ENCODE measurements around the gene MAB21L4.

The MAB21L4 gene

GRCh38 chr2:240887631-240888030, 8.3 kb downstream of the MAB21L4 start:
- Histone ChIP-seq H3K27me3 (ENCODE audit: control insufficient read depth in 5 of 5, insufficient read depth in 4 of 5, low read length in 5 of 5) (no peaks in the 10 kb centered on the region), H3K4me1 (ENCODE audit: control insufficient read depth in 5 of 5, insufficient read depth in 5 of 5, low read length in 5 of 5) (no peaks in the 10 kb centered on the region), H3K4me3 (ENCODE audit: low read depth in 1 of 5, low read length in 5 of 5) (no peak overlapping the region), H3K36me3 (ENCODE audit: control insufficient read depth in 5 of 5, insufficient read depth in 5 of 5, low read length in 5 of 5) (no peaks in the 10 kb centered on the region), H3K9me3 (ENCODE audit: control insufficient read depth in 5 of 5, low read length in 5 of 5) (no peaks in the 10 kb centered on the region), H3K9ac (ENCODE audit: low read length in 5 of 5) (no peak overlapping the region), H3K27ac (ENCODE audit: low read depth, low read length) (no peak overlapping the region)

GRCh38 chr2:240886678-240887609, 9.0 kb downstream of the MAB21L4 start:
- H3K4me3 ChIP-seq (ENCODE audit: low read depth in 1 of 5, low read length in 5 of 5), result no peak overlapping the region
- H3K9me3 ChIP-seq (ENCODE audit: control insufficient read depth in 5 of 5, low read length in 5 of 5), result no peaks in the 10 kb centered on the region
- no peaks in the 10 kb centered on the region for H3K36me3 ChIP-seq (ENCODE audit: control insufficient read depth in 5 of 5, insufficient read depth in 5 of 5, low read length in 5 of 5)
- no peaks in the 10 kb centered on the region for H3K4me1 ChIP-seq (ENCODE audit: control insufficient read depth in 5 of 5, insufficient read depth in 5 of 5, low read length in 5 of 5)
- no peak overlapping the region for H3K27ac ChIP-seq (ENCODE audit: low read depth, low read length)
- no peak overlapping the region for H3K9ac ChIP-seq (ENCODE audit: low read length in 5 of 5)
- no peaks in the 10 kb centered on the region for H3K27me3 ChIP-seq (ENCODE audit: control insufficient read depth in 5 of 5, insufficient read depth in 4 of 5, low read length in 5 of 5)

GRCh38 chr2:240886023-240886565, 9.9 kb downstream of the MAB21L4 start:
- Histone ChIP-seq H3K27me3 (ENCODE audit: control insufficient read depth in 5 of 5, insufficient read depth in 4 of 5, low read length in 5 of 5) (no peaks in the 10 kb centered on the region), H3K9ac (ENCODE audit: low read length in 5 of 5) (no peak overlapping the region), H3K9me3 (ENCODE audit: control insufficient read depth in 5 of 5, low read length in 5 of 5) (no peaks in the 10 kb centered on the region), H3K36me3 (ENCODE audit: control insufficient read depth in 5 of 5, insufficient read depth in 5 of 5, low read length in 5 of 5) (no peaks in the 10 kb centered on the region), H3K27ac (ENCODE audit: low read depth, low read length) (no peak overlapping the region), H3K4me1 (ENCODE audit: control insufficient read depth in 5 of 5, insufficient read depth in 5 of 5, low read length in 5 of 5) (no peaks in the 10 kb centered on the region), H3K4me3 (ENCODE audit: low read depth in 1 of 5, low read length in 5 of 5) (no peak overlapping the region)

GRCh38 chr2:240885566-240885965, 10.4 kb downstream of the MAB21L4 start:
- Histone ChIP-seq H3K36me3 (ENCODE audit: control insufficient read depth in 5 of 5, insufficient read depth in 5 of 5, low read length in 5 of 5) (no peaks in the 10 kb centered on the region), H3K27ac (ENCODE audit: low read depth, low read length) (no peak overlapping the region), H3K27me3 (ENCODE audit: control insufficient read depth in 5 of 5, insufficient read depth in 4 of 5, low read length in 5 of 5) (no peaks in the 10 kb centered on the region), H3K4me3 (ENCODE audit: low read depth in 1 of 5, low read length in 5 of 5) (no peak overlapping the region), H3K9me3 (ENCODE audit: control insufficient read depth in 5 of 5, low read length in 5 of 5) (no peaks in the 10 kb centered on the region), H3K9ac (ENCODE audit: low read length in 5 of 5) (no peak overlapping the region), H3K4me1 (ENCODE audit: control insufficient read depth in 5 of 5, insufficient read depth in 5 of 5, low read length in 5 of 5) (no peaks in the 10 kb centered on the region)

GRCh38 chr2:240884745-240885144, 11.2 kb downstream of the MAB21L4 start:
- H3K27me3 ChIP-seq (ENCODE audit: control insufficient read depth in 5 of 5, insufficient read depth in 4 of 5, low read length in 5 of 5), result no peaks in the 10 kb centered on the region

GRCh38 chr2:240884221-240884620, 11.7 kb downstream of the MAB21L4 start:
- Histone ChIP-seq H3K36me3 (ENCODE audit: control insufficient read depth in 5 of 5, insufficient read depth in 5 of 5, low read length in 5 of 5) (no peaks in the 10 kb centered on the region), H3K9me3 (ENCODE audit: control insufficient read depth in 5 of 5, low read length in 5 of 5) (no peaks in the 10 kb centered on the region), H3K27ac (ENCODE audit: low read depth, low read length) (no peak overlapping the region), H3K27me3 (ENCODE audit: control insufficient read depth in 5 of 5, insufficient read depth in 4 of 5, low read length in 5 of 5) (no peaks in the 10 kb centered on the region), H3K9ac (ENCODE audit: low read length in 5 of 5) (no peak overlapping the region), H3K4me1 (ENCODE audit: control insufficient read depth in 5 of 5, insufficient read depth in 5 of 5, low read length in 5 of 5) (no peaks in the 10 kb centered on the region), H3K4me3 (ENCODE audit: low read depth in 1 of 5, low read length in 5 of 5) (no peak overlapping the region)

More at GRCh38 chr2:240884745-240885144, 11.2 kb downstream of the MAB21L4 start:
- Histone ChIP-seq H3K9ac (ENCODE audit: low read length in 5 of 5) (no peak overlapping the region), H3K4me1 (ENCODE audit: control insufficient read depth in 5 of 5, insufficient read depth in 5 of 5, low read length in 5 of 5) (no peaks in the 10 kb centered on the region), H3K9me3 (ENCODE audit: control insufficient read depth in 5 of 5, low read length in 5 of 5) (no peaks in the 10 kb centered on the region), H3K4me3 (ENCODE audit: low read depth in 1 of 5, low read length in 5 of 5) (no peak overlapping the region), H3K27ac (ENCODE audit: low read depth, low read length) (no peak overlapping the region), H3K36me3 (ENCODE audit: control insufficient read depth in 5 of 5, insufficient read depth in 5 of 5, low read length in 5 of 5) (no peaks in the 10 kb centered on the region)

GRCh38 chr2:240881913-240882312, 14.0 kb downstream of the MAB21L4 start:
- no peak overlapping the region for H3K27ac ChIP-seq (ENCODE audit: low read depth, low read length)

GRCh38 chr2:240879105-240879504, 16.9 kb downstream of the MAB21L4 start:
- Histone ChIP-seq H3K36me3 (ENCODE audit: control insufficient read depth in 5 of 5, insufficient read depth in 5 of 5, low read length in 5 of 5) (no peaks in the 10 kb centered on the region), H3K27me3 (ENCODE audit: control insufficient read depth in 5 of 5, insufficient read depth in 4 of 5, low read length in 5 of 5) (no peaks in the 10 kb centered on the region), H3K27ac (ENCODE audit: low read depth, low read length) (no peak overlapping the region), H3K4me1 (ENCODE audit: control insufficient read depth in 5 of 5, insufficient read depth in 5 of 5, low read length in 5 of 5) (peaks cover 2 to 25% (median 19%) of the 10 kb centered on the region in 5 donors), H3K9ac (ENCODE audit: low read length in 5 of 5) (no peak overlapping the region), H3K4me3 (ENCODE audit: low read depth in 1 of 5, low read length in 5 of 5) (no peak overlapping the region), H3K9me3 (ENCODE audit: control insufficient read depth in 5 of 5, low read length in 5 of 5) (no peaks in the 10 kb centered on the region)

More at GRCh38 chr2:240881913-240882312, 14.0 kb downstream of the MAB21L4 start:
- H3K36me3 ChIP-seq (ENCODE audit: control insufficient read depth in 5 of 5, insufficient read depth in 5 of 5, low read length in 5 of 5), result no peaks in the 10 kb centered on the region
- peaks cover 0 to 4% (median 3%) of the 10 kb centered on the region in 5 donors for H3K4me1 ChIP-seq (ENCODE audit: control insufficient read depth in 5 of 5, insufficient read depth in 5 of 5, low read length in 5 of 5)
- H3K9me3 ChIP-seq (ENCODE audit: control insufficient read depth in 5 of 5, low read length in 5 of 5), result no peaks in the 10 kb centered on the region
- no peak overlapping the region for H3K9ac ChIP-seq (ENCODE audit: low read length in 5 of 5)
- H3K27me3 ChIP-seq (ENCODE audit: control insufficient read depth in 5 of 5, insufficient read depth in 4 of 5, low read length in 5 of 5), result no peaks in the 10 kb centered on the region
- no peak overlapping the region for H3K4me3 ChIP-seq (ENCODE audit: low read depth in 1 of 5, low read length in 5 of 5)

- Histone ChIP-seq H3K27me3 (ENCODE audit: control insufficient read depth in 5 of 5, insufficient read depth in 4 of 5, low read length in 5 of 5) (no peaks in the 10 kb centered on the region), H3K27ac (ENCODE audit: low read depth, low read length) (no peak overlapping the region), H3K36me3 (ENCODE audit: control insufficient read depth in 5 of 5, insufficient read depth in 5 of 5, low read length in 5 of 5) (no peaks in the 10 kb centered on the region), H3K9ac (ENCODE audit: low read length in 5 of 5) (no peak overlapping the region), H3K9me3 (ENCODE audit: control insufficient read depth in 5 of 5, low read length in 5 of 5) (no peaks in the 10 kb centered on the region), H3K4me3 (ENCODE audit: low read depth in 1 of 5, low read length in 5 of 5) (no peak overlapping the region), H3K4me1 (ENCODE audit: control insufficient read depth in 5 of 5, insufficient read depth in 5 of 5, low read length in 5 of 5) (peaks cover 2 to 32% (median 25%) of the 10 kb centered on the region in 5 donors)
Measured at GRCh38 chr2:240878341-240878936, 17.5 kb downstream of the MAB21L4 start.

Data from subcutaneous abdominal adipose tissue (tissue), 5 donors.